NCI-H526 (cell line): Measurements from ENCODE around the gene AFF2.

Source experiments
- DNase-seq, 2 experiments: peaks; one replicate each; lab custom pipeline; 2025; lab: John Stamatoyannopoulos, UW

The AFF2 gene

GRCh38 chrX:148536961-148537360 is 36.5 kb downstream of the AFF2 start:
- no peak for DNase-seq

- DNase-seq, result no peak
These were observed 37.3 kb downstream of the AFF2 start for GRCh38 chrX:148537556-148538182.

GRCh38 chrX:148538582-148538981 is 38.2 kb downstream of the AFF2 start:
- DNase-seq, result no peak

- DNase-seq, result no peak
These were observed 39.7 kb downstream of the AFF2 start for GRCh38 chrX:148540114-148540513.

GRCh38 chrX:148540671-148541583 is 40.5 kb downstream of the AFF2 start:
- no peak for DNase-seq

- DNase-seq, result no peak
These were observed 41.1 kb downstream of the AFF2 start for GRCh38 chrX:148541584-148541940.

GRCh38 chrX:148542481-148543255 is 42.3 kb downstream of the AFF2 start:
- no peak for DNase-seq

GRCh38 chrX:148552775-148553174 is 52.4 kb downstream of the AFF2 start:
- no peak for DNase-seq

- no peak for DNase-seq
These were observed 54.7 kb downstream of the AFF2 start for GRCh38 chrX:148555101-148555500.

- DNase-seq, result no peak
These were observed 55.3 kb downstream of the AFF2 start for GRCh38 chrX:148555571-148556243.

GRCh38 chrX:148556498-148556897 is 56.1 kb downstream of the AFF2 start:
- no peak for DNase-seq

- DNase-seq, result no peak
These were observed 62.4 kb downstream of the AFF2 start for GRCh38 chrX:148562846-148563245.

GRCh38 chrX:148567229-148567628 is 66.8 kb downstream of the AFF2 start:
- DNase-seq, result peak in 1 of 2 experiments; percentile 8

- DNase-seq, result no peak
These were observed 67.4 kb downstream of the AFF2 start for GRCh38 chrX:148567779-148568178.

- no peak for DNase-seq
These were observed 68.3 kb downstream of the AFF2 start for GRCh38 chrX:148568763-148569162.

GRCh38 chrX:148572337-148572736 is 71.9 kb downstream of the AFF2 start:
- no peak for DNase-seq

GRCh38 chrX:148573119-148573518 is 72.7 kb downstream of the AFF2 start:
- no peak for DNase-seq

GRCh38 chrX:148574237-148574973 is 74.0 kb downstream of the AFF2 start:
- no peak for DNase-seq

GRCh38 chrX:148576396-148576795 is 76.0 kb downstream of the AFF2 start:
- DNase-seq, result no peak

GRCh38 chrX:148577741-148578140 is 77.3 kb downstream of the AFF2 start:
- no peak for DNase-seq

- no peak for DNase-seq
These were observed 79.6 kb downstream of the AFF2 start for GRCh38 chrX:148580016-148580415.
